Stimulated activated CD8-positive, alpha-beta memory T cell treated with anti-CD3 and anti-CD28 coated beads, Interleukin-7, amount 100 ng/mL, for 48 hours (primary cell): ENCODE results near the gene CEP85.
"Not testable (repeated sequence)": the region's sequence is repeated elsewhere in the genome, so short reads cannot be mapped to it uniquely, and the experiment has no call there.

Experiments used
- DNase-seq, 2 donors: peaks; one replicate each; pipeline ENCODE4 v3.0.0-alpha.2; 2020; ENCODE audit warnings: low read depth in 1 of 2; ENCODE audit errors: extremely low read depth in 1 of 2

Gene CEP85

GRCh38 chr1:26290122-26290881 is 56.3 kb downstream of the CEP85 start:
- DNase-seq, result no peak

DNA sequence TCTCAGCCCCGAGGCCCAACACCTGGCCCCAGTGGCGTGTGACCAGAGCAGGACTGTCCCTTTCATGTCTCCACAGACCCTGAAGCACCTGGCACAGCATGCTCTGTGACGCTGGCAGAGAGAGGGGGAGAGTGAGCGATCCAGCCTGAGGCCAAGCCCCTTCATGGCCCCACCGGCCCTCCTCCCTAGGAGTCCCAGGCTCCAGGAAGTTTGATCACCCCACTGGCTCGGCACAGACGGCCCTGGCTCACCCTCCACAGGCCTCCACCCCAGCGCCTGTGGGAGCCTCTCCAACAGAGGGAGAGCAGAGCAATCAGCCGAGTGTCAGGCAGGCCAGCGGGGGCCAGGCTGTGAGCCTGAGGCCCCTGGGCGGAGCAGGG is 56.9 kb downstream of the CEP85 start:
- no peak for DNase-seq

GRCh38 chr1:26291433-26291832 is 57.4 kb downstream of the CEP85 start:
- no peak for DNase-seq

- DNase-seq, result no peak
These were observed 57.9 kb downstream of the CEP85 start for GRCh38 chr1:26291939-26292338.

- not testable (repeated sequence) for DNase-seq
These were observed 58.7 kb downstream of the CEP85 start for GRCh38 chr1:26292735-26293134.

- no peak for DNase-seq
These were observed 60.0 kb downstream of the CEP85 start for GRCh38 chr1:26293911-26294463.

- no peak for DNase-seq
These were observed 61.5 kb downstream of the CEP85 start for GRCh38 chr1:26295194-26296138.

DNA sequence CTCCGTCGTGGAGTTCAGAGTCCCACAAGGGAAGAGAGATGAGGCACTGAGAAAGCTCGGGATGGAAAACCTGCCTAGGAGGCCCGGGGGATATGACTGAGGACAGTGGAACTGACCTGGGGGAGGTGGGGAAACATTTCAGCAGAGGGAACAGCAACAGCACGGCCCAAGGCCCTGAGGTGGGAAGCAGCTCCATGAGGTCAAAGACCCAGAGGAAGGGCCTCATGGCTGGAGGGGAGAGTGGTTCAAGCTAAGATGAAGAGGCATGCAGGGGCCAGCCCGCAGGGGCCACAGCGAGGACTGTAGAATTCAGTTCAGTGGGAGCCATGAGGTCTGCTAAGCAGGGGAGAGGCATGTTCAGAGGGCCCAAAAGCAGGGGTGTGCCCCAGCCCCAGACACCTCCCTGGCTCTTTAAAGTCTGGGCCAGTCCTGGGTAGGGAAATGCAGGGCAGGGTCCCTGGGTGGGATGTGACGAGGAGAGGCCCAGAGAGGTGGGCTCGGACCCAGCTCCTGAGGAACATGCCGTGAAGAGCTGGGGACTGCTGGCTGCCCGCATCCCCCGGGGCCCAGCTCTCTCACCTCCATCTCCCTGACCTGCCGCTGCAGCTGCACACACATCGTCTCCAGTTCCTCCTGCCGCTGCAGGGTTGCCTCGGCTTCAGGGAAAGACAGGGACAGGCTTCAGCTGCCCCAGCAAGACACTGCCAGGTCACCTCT is 62.5 kb downstream of the CEP85 start:
- no peak for DNase-seq

- no peak for DNase-seq
These were observed 63.2 kb downstream of the CEP85 start for GRCh38 chr1:26297057-26297790.

DNA sequence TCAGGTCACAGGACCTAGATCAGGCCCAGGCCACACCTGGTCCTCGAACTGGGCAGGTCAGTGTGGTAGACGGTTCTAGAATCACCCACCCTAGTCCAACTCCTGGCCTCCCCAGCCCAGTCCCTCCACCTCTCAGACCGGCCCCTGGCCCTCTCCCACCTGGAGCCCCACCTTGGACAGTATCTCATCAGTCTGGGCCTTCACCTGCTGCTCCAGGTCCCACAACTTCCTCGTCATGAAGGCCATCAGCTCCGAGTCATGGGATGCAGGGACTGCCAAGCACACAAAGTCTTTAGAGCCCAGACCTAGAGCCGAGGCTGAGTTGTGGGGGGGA is 63.8 kb downstream of the CEP85 start:
- no peak for DNase-seq

- no peak for DNase-seq
These were observed 66.7 kb downstream of the CEP85 start for GRCh38 chr1:26300578-26301275.

DNA sequence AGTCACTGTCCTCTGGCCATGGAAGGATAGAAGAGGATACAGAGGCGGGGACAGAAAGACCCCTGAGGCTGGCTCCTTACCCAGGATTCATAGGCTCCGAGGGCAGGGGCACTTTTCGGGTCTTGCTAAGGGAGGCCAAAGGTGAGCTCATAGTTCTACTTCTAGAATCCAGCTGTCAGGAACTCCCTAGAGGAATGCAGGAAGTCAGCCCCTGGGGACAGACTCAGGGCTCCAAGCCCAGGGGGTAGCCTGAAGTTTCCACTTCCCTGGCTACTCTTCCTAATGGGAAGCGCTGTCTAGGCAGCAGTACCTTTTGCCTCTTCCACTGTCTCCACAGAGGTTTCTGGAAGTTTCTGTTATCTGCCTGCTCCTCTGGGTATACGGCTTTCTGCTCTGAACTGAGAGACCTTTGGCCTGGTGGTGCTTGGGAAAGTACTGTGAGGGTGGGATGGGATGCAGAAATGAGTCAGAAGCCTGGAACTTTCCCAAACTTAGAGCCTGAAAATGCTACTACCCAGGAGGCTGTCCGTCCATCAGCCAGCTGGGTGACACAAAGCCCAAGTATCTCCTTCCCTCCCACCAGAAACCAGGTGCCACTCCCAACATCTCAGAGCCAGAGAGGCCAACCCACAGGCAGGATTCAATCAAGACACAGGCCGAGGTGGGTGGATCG is 68.9 kb downstream of the CEP85 start:
- DNase-seq, result no peak

GRCh38 chr1:26305667-26306289 is 71.8 kb downstream of the CEP85 start:
- no peak for DNase-seq

DNA sequence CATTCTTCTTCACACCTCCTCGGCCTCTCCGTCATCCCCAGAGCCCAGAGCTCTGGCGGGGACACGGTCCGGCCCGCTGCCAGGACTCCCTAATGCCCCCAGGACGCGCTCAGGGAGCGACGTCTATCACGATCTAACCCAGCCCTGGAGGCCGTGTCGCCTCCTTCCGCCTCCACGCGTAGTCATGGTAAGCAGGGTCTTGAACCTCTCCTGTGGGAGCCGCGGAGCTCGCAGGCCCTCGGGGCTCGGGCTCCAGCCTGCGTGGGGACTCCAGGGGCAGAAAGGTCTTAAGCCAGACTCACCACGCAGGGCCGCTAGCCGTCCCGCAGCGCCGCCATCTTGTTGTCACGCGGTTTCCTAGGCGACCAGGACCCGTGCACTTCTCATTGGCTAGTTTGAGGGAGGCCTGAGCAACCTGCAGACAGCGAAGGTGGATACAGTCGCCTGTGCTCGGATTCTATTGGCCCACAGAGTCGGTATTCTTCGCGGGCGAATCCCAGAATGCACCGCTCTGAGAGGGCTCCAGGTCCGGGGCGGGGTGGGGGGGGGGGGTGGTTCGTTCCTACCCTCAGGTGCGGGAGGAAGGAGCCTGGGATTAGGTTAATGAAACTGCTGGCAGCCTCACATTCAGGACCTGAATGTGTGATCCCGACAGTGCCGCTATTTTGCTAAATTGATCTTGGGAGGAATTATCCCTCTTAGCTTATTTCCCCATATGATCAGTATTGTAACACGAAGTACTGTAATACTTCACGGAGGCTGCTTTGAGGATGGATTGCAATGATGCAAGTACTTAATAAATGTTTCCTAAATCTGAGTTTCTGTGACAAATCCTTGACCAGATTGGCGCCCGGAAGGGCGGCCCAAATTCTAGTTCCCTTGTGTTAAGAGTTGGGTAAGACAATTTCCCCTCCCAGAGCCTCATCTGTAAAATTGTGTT is 72.6 kb downstream of the CEP85 start, which contains the start of gene UBXN11:
UBXN11 (minus strand) TSS at position 347 of the 940 bp plus-strand sequence. CDS start 3,753 bp downstream, outside the sequence.
- peak; percentile 80 to 93 for DNase-seq

DNA sequence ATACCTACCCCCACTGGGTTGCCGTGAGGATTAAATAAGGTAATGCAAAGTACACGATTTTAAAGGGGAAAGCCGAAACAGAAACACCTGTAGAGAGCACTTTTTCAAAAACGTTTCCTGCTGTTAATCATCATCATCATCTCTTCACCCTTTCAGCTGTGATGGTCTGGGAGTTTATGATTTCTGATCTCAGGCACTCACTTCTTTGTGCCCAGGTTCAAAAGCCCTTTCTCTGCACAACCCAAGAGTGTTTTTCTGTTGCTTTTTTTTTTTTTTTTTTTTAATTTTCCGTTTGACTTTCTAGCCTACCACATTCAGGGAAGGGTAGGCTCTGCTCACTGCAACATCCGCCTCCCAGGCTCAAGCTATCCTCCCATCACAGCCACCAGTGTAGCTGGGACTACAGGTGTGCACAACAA is 73.4 kb downstream of the CEP85 start:
- DNase-seq, result no peak

DNA sequence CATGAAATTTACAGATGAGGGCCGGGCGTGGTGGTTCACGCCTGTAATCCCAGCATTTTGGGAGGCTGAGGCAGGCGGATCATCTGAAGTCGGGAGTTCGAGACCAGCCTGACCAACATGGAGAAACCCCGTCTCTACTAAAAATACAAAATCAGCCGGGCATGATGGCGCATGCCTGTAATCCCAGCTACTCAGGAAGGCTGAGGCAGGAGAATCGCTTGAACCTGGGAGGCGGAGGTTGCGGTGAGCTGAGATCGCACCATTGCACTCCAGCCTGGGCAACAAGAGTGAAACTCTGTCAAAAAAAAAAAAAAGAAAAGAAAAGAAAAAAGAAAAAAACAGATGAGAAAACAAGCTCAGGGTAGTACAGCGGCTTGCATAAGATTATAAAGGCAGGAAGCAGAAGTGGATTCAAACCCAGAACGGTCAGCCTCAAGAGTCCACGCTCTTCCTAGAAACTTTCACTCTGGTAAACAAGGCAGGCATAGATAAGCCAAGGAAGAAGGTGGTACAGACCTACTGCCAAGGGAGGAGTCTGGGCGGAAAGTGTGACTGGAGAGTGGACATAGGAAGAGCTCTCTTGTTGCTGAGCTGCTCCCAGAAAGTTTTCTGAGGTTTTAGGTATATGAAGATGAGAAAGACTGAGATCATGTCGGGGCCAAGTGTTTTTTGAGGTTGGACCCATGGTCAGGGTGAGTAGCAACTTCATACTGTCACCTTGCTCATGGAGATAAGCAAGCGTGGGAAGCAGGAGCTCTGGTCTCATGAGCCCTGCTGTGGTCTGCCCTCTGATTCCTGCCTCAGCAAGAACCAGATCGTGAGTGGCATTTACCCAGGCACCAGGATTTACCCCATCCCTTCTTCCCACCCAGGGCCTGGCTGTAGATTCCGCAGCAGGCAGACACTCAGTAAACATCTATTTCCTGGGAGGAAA is 74.2 kb downstream of the CEP85 start:
- not testable (repeated sequence) for DNase-seq
